Tibial nerve (tissue), 4 donors: Measurements from ENCODE around the gene FRMD6.

Source experiments
- EP300 ChIP-seq, 2 donors: sonication (generic); formaldehyde crosslinking; IDR thresholded peaks; one replicate each; pipeline ENCODE4 v1.6.1; 2017; ENCODE audit warnings: antibody characterized with exemption in 2 of 2, mild to moderate bottlenecking in 1 of 2
- TF ChIP-seq, protein P1 (sequence below), 5 experiments: fragments of 200-600 bp in 3 of 5; fragments of 450-650 bp in 2 of 5; sonication (generic) in 3 of 5; IDR thresholded peaks; one replicate each; pipeline ENCODE4 v1.5.1; 2016 to 2019; ENCODE audit warnings: antibody characterized with exemption in 5 of 5, mild to moderate bottlenecking in 3 of 5, moderate library complexity in 2 of 5

DNA sequence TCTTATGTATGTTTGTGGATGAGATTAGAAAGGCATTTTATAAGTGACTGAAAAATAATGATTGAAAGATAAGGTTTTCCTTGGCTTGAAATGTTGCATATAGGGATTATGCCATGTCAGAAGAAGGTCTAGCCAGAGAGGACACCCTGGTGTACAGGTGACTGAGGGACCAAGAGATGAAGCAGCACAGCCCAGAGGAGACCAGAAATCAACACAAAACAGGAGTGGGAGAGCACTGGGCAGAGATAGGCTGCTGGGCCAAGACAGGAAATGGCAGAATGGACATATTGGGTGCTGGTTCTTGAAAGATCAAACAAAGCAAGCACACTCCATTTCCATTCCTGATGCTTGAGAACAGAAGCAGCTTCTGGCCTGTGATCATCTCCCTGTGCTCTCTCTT lies 24.4 kb upstream of the FRMD6 start:
- TF ChIP-seq, protein P1, sequence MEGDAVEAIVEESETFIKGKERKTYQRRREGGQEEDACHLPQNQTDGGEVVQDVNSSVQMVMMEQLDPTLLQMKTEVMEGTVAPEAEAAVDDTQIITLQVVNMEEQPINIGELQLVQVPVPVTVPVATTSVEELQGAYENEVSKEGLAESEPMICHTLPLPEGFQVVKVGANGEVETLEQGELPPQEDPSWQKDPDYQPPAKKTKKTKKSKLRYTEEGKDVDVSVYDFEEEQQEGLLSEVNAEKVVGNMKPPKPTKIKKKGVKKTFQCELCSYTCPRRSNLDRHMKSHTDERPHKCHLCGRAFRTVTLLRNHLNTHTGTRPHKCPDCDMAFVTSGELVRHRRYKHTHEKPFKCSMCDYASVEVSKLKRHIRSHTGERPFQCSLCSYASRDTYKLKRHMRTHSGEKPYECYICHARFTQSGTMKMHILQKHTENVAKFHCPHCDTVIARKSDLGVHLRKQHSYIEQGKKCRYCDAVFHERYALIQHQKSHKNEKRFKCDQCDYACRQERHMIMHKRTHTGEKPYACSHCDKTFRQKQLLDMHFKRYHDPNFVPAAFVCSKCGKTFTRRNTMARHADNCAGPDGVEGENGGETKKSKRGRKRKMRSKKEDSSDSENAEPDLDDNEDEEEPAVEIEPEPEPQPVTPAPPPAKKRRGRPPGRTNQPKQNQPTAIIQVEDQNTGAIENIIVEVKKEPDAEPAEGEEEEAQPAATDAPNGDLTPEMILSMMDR (IDR thresholded peaks at IDR 0.05) = no peak
- TF ChIP-seq EP300 (IDR thresholded peaks at IDR 0.05) = no peak
